IPS-11a (cell line): Measurements from ENCODE around the gene DIP2C.
"Not testable (repeated sequence)": the region's sequence is repeated elsewhere in the genome, so short reads cannot be mapped to it uniquely, and the experiment has no call there.

ENCODE experiments used
- H3K4me3 ChIP-seq: one replicate; pipeline ENCODE4 v1.5.1; 2013; ENCODE audit warnings: low read depth, low read length, control low read depth

DIP2C gene

GRCh38 chr10:269440-270074 is 419.9 kb downstream of the DIP2C start:
- H3K4me3 ChIP-seq: no peak overlapping the region

GRCh38 chr10:267705-268104 is 421.8 kb downstream of the DIP2C start:
- H3K4me3 ChIP-seq: no peak overlapping the region

GRCh38 chr10:266974-267425 is 422.5 kb downstream of the DIP2C start:
- H3K4me3 ChIP-seq: no peak overlapping the region

DNA sequence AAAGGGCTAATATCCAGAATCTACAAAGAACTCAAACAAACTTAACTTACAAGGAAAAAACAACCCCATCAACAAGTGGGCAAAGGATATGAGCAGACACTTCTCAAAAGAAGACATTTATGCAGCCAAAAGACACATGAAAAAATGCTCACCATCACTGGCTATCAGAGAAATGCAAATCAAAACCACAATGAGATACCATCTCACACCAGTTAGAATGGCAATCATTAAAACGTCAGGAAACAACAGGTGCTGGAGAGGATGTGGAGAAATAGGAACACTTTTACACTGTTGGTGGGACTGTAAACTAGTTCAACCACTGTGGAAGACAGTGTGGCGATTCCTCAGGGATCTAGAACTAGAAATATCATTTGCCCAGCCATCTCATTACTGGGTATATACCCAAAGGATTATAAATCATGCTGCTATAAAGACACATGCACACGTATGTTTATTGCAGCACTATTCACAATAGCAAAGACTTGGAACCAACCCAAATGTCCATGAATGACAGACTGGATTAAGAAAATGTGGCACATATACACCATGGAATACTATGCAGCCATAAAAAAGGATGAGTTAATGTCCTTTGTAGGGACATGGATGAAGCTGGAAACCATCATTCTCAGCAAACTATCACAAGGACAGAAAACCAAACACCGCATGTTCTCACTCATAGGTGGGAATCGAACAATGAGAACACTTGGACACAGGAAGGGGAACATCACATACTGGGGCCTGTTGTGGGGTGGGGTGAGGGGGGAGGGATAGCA is 423.5 kb downstream of the DIP2C start:
- H3K4me3 ChIP-seq: not testable (repeated sequence)

DNA sequence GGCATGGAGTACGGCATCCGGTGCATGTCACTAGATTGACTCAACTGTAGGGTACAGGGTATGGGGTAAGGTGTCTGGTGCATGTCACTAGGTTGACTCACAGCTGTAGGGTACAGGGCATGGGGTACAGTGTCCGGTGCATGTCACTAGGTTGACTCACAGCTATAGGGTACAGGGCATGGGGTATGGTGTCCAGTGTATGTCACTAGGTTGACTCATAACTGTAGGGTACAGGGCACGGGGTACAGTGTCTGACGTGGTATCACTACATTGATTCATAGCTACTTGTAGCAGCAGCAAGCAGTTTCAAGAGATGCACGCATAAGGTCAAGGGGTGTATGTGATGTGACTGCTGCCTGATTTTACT is 424.4 kb downstream of the DIP2C start:
- H3K4me3 ChIP-seq: not testable (repeated sequence)

DNA sequence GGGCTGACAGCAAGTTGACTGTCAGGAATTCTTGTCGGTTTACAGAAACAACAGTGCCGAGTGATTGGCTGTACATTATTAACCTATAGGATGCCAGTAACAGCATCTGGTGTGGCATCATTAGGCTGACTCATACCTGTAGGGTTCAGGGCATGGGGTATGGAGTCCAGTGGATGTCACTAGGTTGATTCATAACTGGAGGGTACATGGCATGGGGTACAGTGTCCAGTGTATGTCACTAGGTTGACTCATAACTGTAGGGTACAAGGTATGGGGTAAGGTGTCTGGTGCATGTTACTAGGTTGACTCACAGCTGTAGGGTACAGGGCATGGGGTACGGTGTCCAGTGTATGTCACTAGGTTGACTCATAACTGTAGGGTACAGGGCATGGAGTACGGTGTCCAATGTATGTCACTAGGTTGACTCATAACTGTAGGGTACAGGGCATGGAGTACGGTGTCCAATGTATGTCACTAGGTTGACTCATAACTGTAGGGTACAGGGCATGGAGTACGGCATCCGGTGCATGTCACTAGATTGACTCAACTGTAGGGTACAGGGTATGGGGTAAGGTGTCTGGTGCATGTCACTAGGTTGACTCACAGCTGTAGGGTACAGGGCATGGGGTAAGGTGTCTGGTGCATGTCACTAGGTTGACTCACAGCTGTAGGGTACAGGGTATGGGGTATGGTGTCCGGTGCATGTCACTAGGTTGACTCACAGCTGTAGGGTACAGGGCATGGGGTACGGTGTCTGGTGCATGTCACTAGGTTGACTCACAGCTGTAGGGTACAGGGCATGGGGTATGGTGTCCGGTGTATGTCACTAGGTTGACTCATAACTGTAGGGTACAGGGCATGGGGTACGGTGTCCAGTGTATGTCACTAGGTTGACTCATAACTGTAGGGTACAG is 425.1 kb downstream of the DIP2C start:
- not testable (repeated sequence) for H3K4me3 ChIP-seq

GRCh38 chr10:260819-261429 is 428.5 kb downstream of the DIP2C start:
- no peak overlapping the region for H3K4me3 ChIP-seq

- H3K4me3 ChIP-seq: no peak overlapping the region
These were observed 437.4 kb downstream of the DIP2C start for GRCh38 chr10:251982-252582.

DNA sequence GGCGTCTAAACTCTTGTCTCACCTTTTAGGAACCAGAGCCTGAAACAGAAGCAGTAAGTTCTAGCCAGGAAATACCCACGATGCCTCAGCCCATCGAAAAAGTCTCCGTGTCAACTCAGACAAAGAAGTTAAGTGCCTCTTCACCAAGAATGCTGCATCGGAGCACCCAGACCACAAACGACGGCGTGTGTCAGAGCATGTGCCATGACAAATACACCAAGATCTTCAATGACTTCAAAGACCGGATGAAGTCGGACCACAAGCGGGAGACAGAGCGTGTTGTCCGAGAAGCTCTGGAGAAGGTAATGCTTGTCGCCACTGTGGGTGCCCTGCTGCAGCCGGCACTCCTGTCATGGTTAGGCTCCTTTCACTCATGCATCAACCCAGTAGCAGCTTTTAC is 441.2 kb downstream of the DIP2C start:
- no peak overlapping the region for H3K4me3 ChIP-seq

- H3K4me3 ChIP-seq: no peak overlapping the region
These were observed 442.0 kb downstream of the DIP2C start for GRCh38 chr10:247480-247879.

DNA sequence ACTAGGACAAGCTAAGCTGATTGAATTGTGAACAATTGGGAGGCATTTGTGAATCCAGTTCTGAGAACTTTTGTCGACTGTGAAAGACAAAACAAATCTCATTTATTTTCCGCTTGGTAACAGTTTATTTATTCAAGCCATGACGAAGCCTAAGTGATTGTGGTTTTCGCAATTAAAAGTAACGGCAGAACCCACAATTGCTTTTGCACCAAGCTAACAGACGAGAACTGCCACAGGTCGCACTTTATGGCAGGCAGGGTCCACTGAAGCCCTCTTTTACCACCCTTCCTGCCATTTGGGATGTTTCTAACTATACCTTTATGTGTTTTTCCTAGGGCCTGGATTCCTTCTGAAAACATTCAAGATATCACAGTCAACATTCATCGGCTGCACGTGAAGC is 443.0 kb downstream of the DIP2C start:
- H3K4me3 ChIP-seq: no peak overlapping the region

GRCh38 chr10:244227-244626 is 445.2 kb downstream of the DIP2C start:
- H3K4me3 ChIP-seq: no peak overlapping the region

DNA sequence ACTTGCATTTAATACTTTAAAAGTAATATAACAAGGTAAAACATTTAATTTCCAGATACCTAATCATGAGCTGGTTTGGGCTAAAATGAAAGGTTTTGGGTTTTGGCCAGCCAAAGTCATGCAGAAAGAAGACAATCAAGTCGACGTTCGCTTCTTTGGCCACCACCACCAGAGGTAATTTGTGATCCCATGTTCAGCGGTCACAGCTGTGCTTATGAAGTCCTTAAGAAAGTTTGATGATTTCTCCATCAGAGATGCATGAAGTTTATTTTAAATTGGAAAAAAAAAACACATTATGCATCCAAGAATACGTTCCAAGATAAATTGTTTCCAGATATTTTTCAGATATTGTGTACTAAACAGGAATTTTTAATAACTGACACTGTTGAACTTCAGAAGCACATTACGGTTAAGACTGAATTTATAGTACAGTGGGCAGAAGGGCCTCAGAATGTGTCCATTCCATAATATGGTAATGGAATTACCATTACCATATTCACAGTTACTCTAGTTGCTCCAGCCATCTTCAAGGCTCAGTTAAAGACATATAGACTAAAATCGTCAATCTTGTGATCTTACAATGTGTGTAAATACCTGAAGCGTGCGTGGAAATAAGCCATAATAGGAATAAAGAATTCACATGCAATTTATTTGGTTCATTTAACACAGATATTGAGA is 447.4 kb downstream of the DIP2C start:
- no peak overlapping the region for H3K4me3 ChIP-seq

GRCh38 chr10:241451-241850 is 448.0 kb downstream of the DIP2C start:
- H3K4me3 ChIP-seq: no peak overlapping the region

DNA sequence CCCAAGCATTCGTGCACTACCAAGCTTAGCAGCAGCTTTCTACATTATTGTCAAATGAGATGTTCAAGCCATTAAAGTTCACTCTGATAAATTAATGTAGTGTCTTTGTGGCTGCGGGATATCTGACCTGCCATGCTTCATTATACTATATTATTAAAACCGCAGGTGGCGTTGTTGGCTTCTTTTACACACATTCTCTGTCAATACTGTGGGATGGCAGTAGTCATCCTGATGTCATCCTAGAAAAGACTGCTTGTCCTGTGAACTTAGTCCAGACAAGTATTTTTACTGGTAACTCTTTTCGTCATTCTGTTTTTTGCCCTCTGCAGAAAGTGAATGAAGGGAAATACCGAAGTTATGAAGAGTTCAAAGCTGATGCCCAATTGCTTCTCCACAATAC is 450.4 kb downstream of the DIP2C start:
- H3K4me3 ChIP-seq: no peak overlapping the region

DNA sequence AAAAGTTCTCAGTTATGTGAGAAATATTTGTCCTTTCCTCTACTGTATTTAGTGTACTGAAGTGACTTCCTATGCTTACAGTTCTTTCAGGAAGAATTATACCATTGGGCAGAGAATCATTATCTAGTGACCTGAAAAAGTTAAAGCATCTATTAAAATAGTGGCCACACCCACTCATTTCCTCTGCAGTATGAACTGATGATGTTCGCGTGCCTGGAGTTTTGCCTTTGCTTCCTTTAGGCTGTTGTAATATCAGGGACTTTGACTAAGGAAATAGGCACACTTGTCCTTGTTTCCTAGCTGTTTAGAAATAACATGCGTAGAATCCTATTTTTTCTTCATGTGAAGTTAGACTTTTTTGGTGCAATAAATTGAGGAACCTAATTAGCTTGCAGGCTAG is 453.6 kb downstream of the DIP2C start:
- no peak overlapping the region for H3K4me3 ChIP-seq

DNA sequence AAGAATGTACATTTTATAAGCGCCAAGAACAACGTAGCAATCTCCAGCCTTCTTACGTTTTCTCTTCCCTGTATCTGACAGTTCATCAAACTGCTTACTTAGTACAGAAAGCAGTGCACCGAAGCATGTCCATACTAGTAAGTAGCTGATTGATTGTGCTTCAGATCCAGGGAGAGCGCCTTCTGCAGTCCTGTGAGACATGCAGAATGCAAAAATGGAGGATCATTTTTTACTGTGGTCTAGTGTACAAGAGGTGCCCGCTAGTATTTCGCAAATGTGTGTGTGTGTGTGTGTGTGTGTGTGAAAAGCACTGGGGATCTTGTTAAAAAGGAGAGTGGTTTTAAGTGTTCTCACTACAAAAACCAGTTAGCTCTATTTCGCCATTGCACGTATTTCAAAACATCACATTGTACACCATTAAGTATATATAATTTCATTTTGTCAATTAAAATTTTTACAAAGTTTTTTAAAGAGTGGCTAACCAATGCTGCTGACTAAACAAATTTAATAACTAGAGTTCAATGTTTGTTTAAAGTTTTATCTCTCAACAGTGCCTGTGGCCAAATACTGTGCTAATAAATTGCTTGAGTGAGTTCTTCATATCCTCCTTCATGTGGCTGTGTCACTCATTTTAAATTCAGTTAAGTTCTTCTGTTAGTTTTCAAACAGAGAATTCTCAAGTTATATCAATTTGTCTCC is 454.6 kb downstream of the DIP2C start:
- H3K4me3 ChIP-seq: no peak overlapping the region

GRCh38 chr10:232878-233277 is 456.6 kb downstream of the DIP2C start:
- H3K4me3 ChIP-seq: no peak overlapping the region

GRCh38 chr10:232061-232460 is 457.4 kb downstream of the DIP2C start:
- H3K4me3 ChIP-seq: no peak overlapping the region

- H3K4me3 ChIP-seq: no peak overlapping the region
These were observed 458.7 kb downstream of the DIP2C start for GRCh38 chr10:230758-231157.
